HG03025 (cell line): ENCODE measurements around the gene FABP1.

Experiments used
- ATAC-seq: cut with Tn5 transposase; IDR thresholded peaks from one replicate; pipeline ENCODE4 v1.9.1; 2021; ENCODE audit warnings: mild to moderate bottlenecking, moderate library complexity; ENCODE audit not compliant: unreplicated experiment, low FRiP score

Gene FABP1

DNA sequence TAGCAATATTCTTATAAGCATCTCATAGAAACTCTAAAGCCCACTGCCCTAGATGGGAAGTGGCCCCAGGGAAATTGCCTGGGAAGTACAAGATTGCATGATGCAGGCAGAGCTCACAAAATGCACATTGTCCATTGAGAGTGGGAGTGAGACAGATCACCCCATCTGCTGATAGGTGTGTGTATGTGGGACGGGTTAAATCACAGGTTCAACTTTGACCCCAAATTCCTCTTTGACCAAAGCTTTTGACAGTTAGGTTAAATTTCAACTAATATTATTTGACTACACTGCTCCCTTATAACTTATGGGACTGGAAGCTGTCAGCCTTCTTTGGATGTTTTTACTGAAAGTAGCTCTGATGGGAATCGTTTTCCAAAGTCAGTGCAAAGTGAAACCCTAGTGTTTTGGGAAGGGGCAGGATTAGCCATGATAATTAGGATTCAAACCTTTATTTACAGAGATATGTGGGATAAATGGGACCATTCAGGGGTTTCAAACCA lies 11.4 kb upstream of the FABP1 start:
- no peak for ATAC-seq

DNA sequence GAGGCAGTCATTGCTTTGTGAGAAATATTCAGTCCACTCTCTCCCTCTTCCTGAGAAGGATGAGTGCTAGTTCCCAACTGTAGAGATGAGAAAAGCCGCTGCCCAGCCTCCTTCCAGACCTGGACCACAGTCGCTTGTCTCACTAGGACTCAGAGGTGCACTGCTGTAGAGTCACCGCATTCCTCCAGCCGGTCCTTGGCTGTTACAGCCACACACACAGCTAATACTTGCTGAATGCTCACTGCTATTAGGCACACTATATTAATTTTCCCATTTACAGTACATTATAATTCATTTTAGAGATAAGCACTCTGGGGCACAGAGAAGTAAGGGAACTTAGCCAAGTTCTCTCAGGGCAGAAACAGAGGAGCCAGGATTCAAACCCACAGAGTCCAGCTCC lies 10.0 kb upstream of the FABP1 start:
- ATAC-seq = no peak

DNA sequence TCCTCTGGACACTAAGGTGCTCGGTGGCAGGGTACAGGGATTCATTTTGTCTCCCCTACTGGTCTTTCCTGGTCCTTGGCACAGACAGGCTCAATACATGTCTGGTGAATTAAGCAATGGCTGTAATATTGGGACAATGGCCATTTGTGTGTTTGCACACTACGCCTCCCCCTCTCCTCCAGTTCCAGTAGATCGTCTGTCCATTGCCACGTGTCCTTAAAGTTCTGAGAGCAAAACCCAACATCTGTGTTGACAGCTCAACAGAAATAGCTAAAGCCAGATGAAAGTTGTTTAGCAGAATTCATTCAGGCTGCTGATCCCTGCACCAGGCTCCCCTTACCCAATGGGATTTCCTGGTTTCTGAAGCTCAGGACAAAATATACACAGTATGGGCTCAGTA lies 9.0 kb upstream of the FABP1 start:
- ATAC-seq = no peak

DNA sequence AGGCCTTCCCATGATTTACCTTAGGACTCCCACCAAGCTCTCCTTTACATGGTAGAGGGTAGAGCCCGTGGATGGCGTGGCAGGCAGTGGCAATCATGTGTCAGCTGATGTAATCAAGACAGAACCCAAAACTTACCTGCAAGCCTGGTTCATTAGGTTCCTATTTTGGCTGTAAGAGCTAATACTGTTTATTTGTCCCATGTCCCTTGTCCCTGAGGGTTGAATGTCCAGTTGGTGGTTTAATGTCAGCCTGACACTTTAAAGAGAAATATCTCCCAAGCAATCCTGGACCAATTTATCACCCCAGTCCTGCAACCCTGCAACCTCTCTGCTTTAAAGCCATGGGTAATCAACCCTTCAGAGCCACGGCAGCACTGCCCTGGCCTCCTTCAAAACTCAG lies 6.0 kb upstream of the FABP1 start:
- no peak for ATAC-seq

DNA sequence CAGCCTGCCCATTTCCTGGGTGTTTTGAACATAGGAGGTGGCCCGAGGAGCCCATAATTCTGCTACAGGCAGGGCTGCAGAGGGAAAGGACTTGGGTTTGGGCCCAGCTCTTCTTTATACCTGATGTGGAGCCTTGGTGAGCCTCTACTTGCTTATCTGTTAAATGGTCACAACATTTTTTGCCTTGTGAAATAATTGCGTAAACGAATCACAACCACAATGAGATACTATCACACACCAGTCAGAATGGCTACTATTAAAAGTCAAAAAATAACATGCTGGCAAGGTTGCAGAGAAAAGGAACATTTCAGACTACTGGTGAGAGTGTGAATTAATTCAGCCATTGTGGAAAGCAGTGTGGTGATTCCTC lies 4.1 kb upstream of the FABP1 start:
- no peak for ATAC-seq

DNA sequence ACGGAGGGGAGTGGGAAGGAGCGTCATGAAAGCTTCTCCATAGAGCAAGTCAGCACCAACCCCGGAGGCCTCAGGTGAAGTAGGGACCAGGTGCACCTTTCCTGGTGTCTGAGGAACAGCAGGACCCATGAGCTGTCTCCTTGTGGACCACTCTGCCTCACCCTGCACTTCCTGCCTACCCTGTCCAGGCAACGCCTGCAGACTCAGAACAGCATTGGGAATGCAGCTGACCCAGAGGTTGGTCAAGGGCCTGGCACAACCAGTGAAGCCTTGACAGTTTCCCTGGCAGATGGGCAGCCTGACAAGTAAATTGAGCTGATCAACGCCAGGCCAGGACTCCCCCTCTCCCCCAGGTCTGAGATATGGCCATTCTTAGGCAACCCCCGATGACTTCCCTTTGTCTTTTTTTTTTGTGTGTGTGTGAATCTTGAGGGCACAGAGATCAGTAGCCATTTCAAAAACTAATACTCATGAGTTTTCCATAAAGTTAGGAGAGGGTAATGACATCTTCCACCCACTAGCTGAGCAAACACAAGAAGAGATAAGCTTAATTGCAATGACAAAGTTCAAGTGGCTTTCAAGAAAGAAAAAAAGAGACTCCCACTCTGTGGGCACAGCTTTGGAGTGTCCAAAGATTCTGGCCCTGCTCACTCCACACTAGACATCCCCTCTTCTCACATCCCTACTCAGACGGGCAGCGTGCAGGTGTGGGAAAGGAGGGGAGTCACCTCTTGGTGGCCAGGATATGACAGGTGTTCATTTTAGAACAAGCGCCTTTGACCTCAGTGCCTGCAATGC lies 3.5 kb upstream of the FABP1 start:
- ATAC-seq = no peak

DNA sequence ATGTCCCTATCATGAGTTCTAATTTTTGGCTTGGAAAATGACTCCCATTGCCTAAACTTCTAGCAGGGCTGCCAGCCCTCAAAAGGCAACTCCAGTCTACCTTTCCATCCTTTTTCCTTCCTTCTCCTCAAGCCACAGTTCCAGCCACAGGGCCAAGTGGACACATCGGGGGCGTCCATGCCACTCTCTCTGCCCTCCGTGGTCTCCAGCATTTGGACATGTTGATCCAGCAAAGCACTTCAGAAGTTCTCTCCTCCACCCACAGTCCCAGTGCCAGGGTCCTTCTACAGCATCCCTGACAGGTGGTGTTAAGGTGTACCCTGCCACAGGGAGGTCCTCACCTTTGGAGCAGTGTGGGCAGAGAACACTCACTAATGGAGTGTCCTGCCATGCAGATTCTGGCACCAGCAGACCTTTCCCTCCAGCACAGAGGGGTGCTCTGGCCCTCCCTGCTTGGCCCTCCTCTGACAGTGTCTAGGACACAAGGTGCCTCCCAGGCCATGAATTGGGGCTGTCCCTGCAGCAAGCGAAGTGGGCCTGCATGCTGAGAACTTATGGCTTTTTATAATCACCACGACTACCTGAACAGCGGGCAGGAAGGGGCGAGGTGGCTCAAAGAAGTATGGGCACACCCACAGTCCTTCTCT lies 1.6 kb upstream of the FABP1 start:
- ATAC-seq = no peak

DNA sequence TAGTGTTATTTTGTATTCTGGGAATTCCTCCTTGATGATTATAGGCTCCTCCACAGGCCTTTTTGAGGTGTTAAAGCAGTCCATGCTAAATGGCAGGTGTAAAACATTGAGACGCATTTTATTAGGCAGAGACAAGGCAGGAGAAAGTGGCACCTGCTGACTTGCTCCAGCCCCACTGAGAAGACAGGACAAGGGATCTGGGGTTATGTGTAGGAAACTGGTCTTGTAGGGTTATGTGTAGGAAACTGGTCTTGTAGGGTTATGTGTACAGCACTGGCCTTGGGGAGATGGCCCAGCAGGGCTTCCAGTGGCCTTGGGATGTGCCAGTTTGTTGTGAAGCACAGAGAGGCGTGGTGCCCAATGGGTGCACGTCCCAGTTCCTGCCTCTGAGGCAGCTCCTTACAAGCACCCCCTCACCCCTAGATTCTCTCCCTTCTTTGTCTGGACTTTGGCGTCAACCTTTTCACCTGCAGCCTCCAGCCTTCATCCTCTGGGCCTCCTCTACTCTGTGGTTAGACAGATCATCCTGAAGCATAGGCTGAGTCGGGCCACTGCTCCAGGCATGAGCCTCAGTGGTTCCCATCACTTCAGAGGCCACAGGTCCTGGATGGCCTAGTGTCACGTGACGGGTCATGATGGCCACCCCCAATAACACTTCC lies 921 bp upstream of the FABP1 start:
- ATAC-seq = no peak

DNA sequence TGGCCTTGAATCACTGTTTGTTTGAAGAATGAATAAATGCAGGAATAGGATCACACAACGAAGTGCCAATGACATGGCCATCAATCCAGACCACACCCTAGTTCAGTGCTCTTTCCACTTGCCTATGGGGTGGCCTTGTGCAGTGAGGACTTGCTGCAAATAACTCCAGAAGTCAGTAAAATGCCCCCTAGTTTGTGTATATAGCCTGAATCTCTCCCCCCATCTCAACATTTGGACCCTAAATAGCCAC lies 299 bp downstream of the FABP1 start:
- ATAC-seq = no peak

DNA sequence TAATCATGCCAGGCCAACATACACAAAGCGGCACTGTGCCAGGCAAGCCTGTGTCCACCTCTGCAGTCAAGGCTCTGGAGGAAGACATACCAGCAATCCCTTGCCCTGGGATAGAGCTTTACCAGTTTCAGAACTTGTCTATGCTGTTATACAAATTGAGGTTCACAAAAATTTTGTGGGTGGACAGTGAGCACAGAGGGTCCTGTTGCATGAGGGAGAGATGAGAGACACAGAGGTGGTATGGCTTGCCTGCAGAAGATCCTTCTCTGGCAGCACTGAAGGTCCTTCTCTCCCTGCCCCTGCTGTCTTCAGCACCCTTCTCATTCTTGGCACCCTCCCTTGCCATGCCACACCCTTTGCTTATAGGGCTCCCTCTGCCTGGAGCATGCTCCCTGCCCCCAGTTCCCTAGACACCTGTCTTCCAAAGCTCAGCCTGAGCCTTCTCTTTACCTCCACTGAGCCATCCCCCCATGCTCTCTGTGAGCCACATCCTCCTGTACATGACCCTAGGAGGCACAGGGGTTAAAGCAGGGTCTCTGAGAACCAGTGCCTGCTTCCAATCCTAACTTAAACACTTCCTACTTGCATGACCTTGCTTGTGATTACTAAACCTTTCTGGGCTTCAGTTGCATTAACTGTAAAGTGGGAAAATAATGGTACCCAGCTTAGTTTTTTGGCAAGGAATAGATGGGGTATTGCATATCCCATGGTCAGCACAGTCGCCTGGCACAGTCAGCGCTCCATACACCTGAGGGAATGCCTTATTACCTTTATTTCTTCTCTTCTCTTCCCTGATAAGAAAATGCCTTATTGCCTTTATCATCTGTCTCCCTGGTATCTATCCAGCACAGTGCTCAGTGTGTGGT lies 857 bp downstream of the FABP1 start:
- no peak for ATAC-seq

DNA sequence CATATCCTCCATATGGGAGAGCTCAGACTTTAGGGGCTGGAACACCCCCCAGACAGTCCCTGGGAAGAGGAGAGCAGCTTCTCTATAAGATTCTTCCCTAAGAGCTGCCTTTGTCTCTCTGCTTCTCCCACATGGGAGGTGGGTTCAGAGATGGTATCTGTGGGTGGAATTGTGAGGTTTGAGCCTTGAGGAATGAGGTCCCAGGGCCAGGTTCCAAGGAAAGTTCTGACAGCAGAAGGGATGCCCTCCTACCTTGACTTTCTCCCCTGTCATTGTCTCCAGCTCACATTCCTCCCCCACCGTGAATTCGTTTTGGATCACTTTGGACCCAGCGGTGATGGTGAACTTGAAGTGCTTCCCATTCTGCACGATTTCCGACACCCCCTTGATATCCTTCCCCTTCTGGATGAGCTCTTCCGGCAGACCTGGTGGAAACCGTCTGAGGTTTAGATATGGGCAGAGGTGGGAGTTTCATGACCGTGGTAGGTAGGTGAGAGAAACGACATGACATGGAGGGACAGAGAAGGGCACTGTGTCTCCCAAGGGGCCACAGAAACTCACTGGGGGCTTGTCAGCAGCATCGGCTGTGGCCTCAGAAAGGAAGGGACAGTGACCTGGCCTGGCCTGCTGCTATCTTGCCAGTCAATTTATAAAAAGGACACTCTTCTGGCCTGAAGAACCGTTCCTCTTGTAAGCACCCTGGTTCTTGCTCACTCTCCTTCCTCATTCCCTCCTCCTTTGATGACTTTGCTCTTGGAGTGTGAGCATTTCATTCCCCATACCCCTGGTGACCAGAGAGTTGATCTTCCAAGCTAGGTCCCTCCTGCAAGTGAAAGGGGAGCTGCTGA lies 1.7 kb downstream of the FABP1 start:
- ATAC-seq = no peak

DNA sequence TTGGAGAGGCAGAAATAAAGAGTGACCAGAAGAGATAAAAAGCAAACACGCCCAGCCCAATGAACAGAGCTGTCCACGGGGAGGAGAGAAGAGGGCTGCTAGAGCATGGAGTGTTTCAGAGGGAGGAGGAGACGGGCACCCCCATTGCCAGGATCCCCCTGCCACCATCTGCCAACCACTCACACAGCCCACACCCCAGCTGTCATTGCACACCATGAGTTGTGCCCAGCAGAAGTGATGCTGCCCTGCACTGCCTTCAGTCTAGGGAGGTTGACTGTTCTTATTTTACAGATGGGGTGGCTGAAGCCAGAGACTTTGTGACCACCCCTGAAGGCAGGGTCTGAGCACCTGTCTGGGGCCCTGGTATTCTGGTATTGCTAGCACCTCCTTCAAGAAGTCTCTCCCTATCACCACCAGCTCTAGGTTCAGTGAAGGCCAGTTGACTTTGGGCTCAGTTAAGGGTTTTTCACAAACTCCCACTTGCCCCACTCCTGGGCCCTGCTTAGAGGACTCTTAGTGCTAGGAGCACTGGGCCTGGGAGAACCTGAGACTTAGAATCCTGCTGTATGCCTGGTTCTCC lies 2.4 kb downstream of the FABP1 start:
- ATAC-seq = no peak

DNA sequence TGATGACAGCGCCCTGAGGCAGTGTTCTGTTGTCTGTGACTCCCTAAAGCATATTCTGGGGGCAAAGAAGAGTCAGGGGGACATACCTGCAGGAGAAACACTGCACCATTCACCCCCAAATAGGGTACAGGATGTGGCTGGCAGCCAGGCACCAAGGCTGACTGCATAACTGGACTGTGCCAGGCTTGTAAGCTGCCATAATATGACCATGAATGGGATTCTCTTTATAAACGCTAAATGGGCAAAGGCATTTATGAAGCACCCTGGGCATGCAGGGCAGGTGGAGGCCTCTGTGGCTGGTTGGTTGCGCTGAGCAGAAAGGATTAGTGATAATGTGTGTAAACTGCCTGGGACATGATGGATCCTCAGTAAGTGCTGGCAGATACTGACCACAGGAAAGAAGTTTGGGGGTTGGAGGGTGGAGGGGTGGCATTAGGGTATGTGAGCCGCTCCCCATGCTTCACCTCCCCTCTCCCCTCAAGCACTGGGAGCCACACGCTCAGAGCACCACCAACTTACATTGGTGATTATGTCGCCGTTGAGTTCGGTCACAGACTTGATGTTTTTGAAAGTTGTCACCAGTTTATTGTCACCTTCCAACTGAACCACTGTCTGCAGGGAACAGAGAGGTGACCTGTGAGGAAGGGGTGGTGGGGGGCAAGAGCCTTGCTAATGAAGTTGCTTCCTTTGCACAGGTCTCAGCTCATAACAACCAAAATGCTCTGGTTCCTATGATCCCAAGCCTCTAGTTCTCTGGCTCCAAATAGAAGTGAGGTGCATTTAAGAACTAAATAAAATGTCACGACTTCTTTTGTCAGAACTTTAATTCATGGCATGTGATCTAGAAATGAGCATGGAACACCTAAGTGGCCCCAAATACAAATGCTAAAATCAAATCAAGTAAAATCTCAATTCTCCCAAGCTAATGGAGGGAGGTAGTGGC lies 3.6 kb downstream of the FABP1 start:
- ATAC-seq = no peak

DNA sequence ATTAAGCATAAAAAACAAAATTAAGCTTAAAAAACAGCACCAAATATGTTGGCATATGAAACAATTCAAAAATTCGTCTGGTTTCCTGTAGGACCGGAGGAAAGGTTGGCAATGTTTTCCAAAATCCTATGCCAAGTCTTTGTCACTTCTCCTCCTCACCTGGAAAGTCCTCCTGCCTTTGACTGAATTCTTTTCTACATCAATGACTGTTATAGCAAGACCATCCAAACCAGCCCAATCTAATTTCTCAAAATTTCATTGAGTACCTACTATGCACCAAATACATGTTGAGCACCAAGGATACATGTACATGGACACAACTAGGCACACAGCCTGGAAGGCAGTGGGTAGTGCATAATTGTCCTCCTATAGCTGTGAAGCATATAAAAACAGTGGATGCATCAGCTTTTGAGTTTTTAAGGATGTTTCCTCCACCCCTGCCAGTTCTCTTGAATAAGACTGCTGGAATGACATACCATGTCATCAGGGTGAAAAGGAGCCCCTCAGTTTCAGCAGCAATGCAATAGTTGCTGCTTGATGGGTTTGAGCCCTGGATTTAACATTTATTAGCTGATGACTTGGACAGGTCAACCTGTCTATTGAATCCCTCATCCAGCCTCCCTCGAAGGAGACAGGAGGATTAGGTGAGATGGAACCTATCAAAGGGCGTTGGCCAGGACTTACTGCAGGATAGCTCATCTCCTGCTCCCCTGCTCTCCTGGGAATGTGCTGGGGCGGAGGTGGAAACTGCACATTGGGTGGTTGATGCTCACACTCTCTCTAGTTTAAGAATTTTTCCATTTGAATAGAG lies 4.5 kb downstream of the FABP1 start:
- ATAC-seq = no peak

DNA sequence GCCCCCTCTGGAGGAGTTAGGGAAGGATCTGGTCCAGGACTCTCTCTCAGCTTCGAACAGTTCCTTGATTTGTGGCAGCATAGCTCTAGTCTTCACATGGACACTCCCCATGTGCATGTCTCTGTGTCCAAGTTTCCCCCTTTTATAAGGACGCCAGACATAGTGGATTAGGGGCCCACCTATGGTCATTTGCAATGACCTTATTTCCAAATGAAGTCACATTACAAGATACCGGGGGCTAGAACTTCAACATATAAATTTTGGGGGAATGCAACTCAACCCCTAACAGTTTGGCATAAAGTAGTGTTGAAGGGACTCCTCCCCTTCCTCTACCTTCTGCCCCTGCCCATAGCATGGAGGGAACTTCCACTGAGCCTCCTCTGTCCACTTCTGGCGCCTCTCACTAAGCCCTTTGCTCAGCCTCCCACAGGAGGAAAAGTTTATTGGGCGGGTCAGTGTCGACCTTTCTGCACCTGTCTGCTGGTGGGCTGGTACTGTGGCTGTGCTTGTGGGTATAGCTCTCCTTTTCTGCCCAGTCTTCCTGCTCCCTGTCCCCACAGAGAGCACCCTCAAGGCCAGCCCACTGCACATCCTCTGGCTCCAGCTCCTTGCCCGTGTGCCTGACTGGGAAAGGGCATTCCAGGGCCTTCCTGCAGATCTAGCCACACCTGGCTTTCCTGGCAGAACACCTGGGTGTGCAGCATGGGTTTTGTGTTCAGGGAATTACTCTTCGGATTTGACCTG lies 5.5 kb downstream of the FABP1 start:
- ATAC-seq = no peak

DNA sequence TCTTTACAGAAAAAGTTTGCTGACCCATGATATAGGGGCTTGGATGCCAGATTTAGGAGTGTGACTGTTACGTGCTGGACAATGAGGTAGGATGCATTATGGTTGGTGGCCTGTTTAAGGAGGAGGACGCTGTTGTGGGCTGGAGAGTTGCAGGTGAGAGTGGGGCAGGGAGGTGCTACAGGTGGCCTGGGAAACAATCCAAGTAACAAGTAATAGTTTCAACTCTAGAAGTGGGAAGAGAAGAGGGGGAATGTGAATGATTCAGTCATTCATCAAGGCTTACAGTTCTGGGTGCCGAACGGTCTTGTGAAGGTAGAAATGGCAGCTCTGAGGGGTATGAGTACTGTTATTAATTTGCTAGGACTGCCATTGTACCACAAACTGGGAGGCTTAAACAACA lies 6.2 kb downstream of the FABP1 start:
- no peak for ATAC-seq

DNA sequence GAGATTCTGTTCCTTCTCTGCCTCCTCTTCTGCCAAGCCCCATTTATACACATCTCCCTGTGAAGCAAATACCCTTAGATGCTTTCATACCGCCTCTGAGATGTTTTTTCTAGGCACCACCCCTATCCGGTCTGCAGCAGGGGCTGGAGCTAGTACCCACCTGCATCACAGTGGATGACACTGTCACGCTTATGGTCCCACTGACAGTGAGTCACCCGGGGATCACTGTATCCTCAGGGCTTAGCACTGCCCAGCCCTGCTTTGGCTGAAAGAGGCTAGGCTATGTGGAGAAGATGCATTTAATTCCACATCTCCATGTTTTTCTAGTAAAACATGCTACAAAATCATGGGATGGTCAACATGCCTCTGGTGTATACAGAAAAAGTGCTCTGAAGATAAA lies 9.9 kb downstream of the FABP1 start:
- ATAC-seq = no peak
